MCF 10A (cell line): ENCODE measurements around the gene OR1B1. TPM values are rescaled to one million over a fixed set of nuclear protein-coding genes. Genes with fewer than 3 reads are reported as not detected.
A peak's percentile ranks its signal among the peaks of the same experiment; 100 is the strongest.

Experiments used
- BruUV-seq: library from RNA; stranded (reverse); fragments of 400-500 nt; replicated peaks from 2 replicates; lab custom pipeline; 2021; lab: Mats Ljungman, UMichigan
- CTCF ChIA-PET: fragments of 300-600 bp; sonication (Branson Sonifier 250); formaldehyde crosslinking; extraction: SDS; loops from one replicate; lab custom pipeline; 2021; ENCODE audit warnings: antibody characterized with exemption, inconsistent platforms; lab: Yijun Ruan, JAX
- POLR2A ChIA-PET: fragments of 300-600, 350-650 bp; sonication (Branson Sonifier 250); formaldehyde crosslinking; extraction: SDS; loops from one replicate; lab custom pipeline; 2020; ENCODE audit warnings: antibody characterized with exemption, inconsistent platforms; lab: Yijun Ruan, JAX
- DNase-seq: peaks from one replicate; pipeline ENCODE4 v3.0.0-alpha.2; 2018; ENCODE audit not compliant: unreplicated experiment
- H3K27ac Mint-ChIP-seq: one replicate; pipeline ENCODE4 v1.8.0; 2022; ENCODE audit warnings: mild to moderate bottlenecking, low read depth, mixed read lengths; ENCODE audit not compliant: unreplicated experiment
- H3K27me3 Mint-ChIP-seq: one replicate; pipeline ENCODE4 v1.8.0; 2022; ENCODE audit warnings: mixed read lengths; ENCODE audit not compliant: insufficient read depth, unreplicated experiment
- H3K36me3 Mint-ChIP-seq: one replicate; pipeline ENCODE4 v1.8.0; 2022; ENCODE audit warnings: mild to moderate bottlenecking, moderate library complexity, mixed read lengths; ENCODE audit not compliant: insufficient read depth, unreplicated experiment
- H3K4me1 Mint-ChIP-seq: one replicate; pipeline ENCODE4 v1.8.0; 2022; ENCODE audit warnings: mixed read lengths; ENCODE audit not compliant: insufficient read depth, unreplicated experiment
- H3K4me3 Mint-ChIP-seq: one replicate; pipeline ENCODE4 v1.8.0; 2022; ENCODE audit warnings: mild to moderate bottlenecking, moderate library complexity, mixed read lengths; ENCODE audit not compliant: unreplicated experiment
- H3K9me3 Mint-ChIP-seq: one replicate; pipeline ENCODE4 v1.8.0; 2022; ENCODE audit warnings: mixed read lengths; ENCODE audit not compliant: unreplicated experiment
- CTCF ChIP-seq: fragments of 200-600 bp; IDR thresholded peaks from one replicate; pipeline ENCODE4 v1.8.0; 2022; ENCODE audit warnings: antibody characterized with exemption, mild to moderate bottlenecking; ENCODE audit not compliant: unreplicated experiment
- intact Hi-C: fragments of 100-400 bp; cut with micrococcal nuclease; formaldehyde crosslinking; loops from 2 replicates; pipeline ENCODE4 v1.14.1; 2022
- total RNA-seq: library from RNA; stranded (reverse); gene quantifications from 2 replicates; pipeline ENCODE4 v1.2.3, GENCODE V29; 2022

The OR1B1 gene
- total RNA-seq, 1 experiment from 2014 or later, result not detected

DNA sequence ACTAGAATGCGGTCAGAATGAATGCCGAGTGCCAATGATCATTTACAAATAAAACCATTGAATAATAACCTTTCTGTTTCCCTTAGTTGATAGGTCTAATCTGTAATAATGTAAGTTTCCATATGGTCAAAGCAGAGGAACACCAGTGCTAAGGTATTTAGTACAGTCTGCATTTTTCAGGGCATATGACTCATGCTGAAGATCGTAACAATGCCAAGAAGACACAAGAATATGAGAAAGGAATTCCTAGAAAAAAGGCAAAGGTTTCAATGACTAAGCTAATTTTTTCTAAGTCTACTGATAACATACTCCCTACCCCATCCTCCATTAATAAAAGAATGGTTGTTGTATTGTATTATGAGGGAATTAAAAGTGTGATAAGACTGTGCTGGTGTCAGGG, 77.1 kb downstream of the OR1B1 start:
- POLR2A ChIA-PET, result interaction anchor here (0.6 to 1.3 kb wide), 4 partner anchors 14 to 80 kb away, joined by 3 to 4 read pairs (median 4); no protein-coding TSS in a partner anchor

DNA sequence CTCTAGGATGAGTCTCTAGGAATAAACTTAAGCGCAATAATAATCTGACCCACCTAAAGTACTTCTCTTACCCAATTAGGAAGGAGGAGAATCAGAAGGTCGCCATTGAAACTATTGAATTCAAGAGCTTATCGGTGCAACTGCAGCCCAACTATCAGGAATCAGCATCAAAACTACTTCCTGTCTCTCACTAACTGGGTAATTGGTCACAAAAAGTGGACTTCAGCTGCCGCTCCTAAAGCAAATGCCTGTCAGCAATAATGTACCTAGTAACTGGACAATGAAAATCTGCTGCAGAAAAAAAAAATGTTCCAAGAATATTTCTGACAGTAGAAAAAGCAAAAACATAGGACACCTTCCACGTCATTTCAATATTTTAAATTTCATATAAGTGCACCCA, 77.6 kb downstream of the OR1B1 start:
- H3K27ac Mint-ChIP-seq, result no peak overlapping the region
- no peaks in the 10 kb centered on the region for H3K9me3 Mint-ChIP-seq
- no peaks in the 10 kb centered on the region for H3K36me3 Mint-ChIP-seq
- H3K4me1 Mint-ChIP-seq, result peaks cover 8% of the 10 kb centered on the region
- POLR2A ChIA-PET, result interaction anchor here (0.6 to 1.3 kb wide), 3 partner anchors 13 to 79 kb away, joined by 4 read pairs; no protein-coding TSS in a partner anchor
- no peak for TF ChIP-seq CTCF
- intact Hi-C loops, result no loop called here
- CTCF ChIA-PET, result interaction anchor here (0.7 to 1.1 kb wide), 2 partner anchors 81 to 165 kb away, joined by 3 read pairs; no protein-coding TSS in a partner anchor
- no peaks in the 10 kb centered on the region for H3K27me3 Mint-ChIP-seq
- BruUV-seq, result no TSS peak
- no peak for DNase-seq
- no peak overlapping the region for H3K4me3 Mint-ChIP-seq

More for the DNA sequence above, 77.1 kb downstream of the OR1B1 start:
- peak; percentile 61 for DNase-seq
- H3K9me3 Mint-ChIP-seq, result no peaks in the 10 kb centered on the region
- intact Hi-C loops, result no loop called here
- peaks cover 8% of the 10 kb centered on the region for H3K4me1 Mint-ChIP-seq
- H3K27ac Mint-ChIP-seq, result no peak overlapping the region
- no peak for TF ChIP-seq CTCF
- no peaks in the 10 kb centered on the region for H3K27me3 Mint-ChIP-seq
- BruUV-seq, result no TSS peak
- no peaks in the 10 kb centered on the region for H3K36me3 Mint-ChIP-seq
- no peak overlapping the region for H3K4me3 Mint-ChIP-seq
- CTCF ChIA-PET, result interaction anchor here (0.9 to 1.1 kb wide), 2 partner anchors 39 to 82 kb away, joined by 3 read pairs; no protein-coding TSS in a partner anchor

Other genes starting within 250 kb of the OR1B1 start
- gene OR1J1, start 179.7 kb downstream of the OR1B1 start, total RNA-seq, result not detected in 2 replicates
- gene OR1J2, start 146.8 kb downstream of the OR1B1 start, total RNA-seq, result not detected in 2 replicates
- not detected in 2 replicates for gene OR1J4, start 138.5 kb downstream of the OR1B1 start, total RNA-seq
- not detected in 2 replicates for gene OR1N1, start 130.3 kb downstream of the OR1B1 start, total RNA-seq
- not detected in 2 replicates for gene OR1N2, start 104.5 kb downstream of the OR1B1 start, total RNA-seq
- gene OR1L8, start 74.2 kb downstream of the OR1B1 start, total RNA-seq, result not detected in 2 replicates
- not detected in 2 replicates for gene OR1Q1, start 42.9 kb downstream of the OR1B1 start, total RNA-seq
- gene OR1L1, start 4.1 kb upstream of the OR1B1 start, total RNA-seq, result not detected in 2 replicates
- not detected in 2 replicates for gene OR1L3, start 17.5 kb upstream of the OR1B1 start, total RNA-seq
- not detected in 2 replicates for gene OR1L4, start 66.4 kb upstream of the OR1B1 start, total RNA-seq
- not detected in 2 replicates for gene OR1L6, start 84.7 kb upstream of the OR1B1 start, total RNA-seq
- gene OR5C1, start 131.3 kb upstream of the OR1B1 start, total RNA-seq, result not detected in 2 replicates
- gene OR1K1, start 142.5 kb upstream of the OR1B1 start, total RNA-seq, result not detected in 2 replicates
- 11.1 and 11.2 TPM in 2 replicates for gene PDCL, start 171.0 kb upstream of the OR1B1 start, total RNA-seq
- 52.4 and 59.1 TPM in 2 replicates for gene RC3H2, start 247.7 kb upstream of the OR1B1 start, total RNA-seq